GM12892 (cell line): ENCODE results near the gene REN.

Experiments used
- POLR2A ChIP-seq: IDR thresholded peaks from 2 replicates; pipeline ENCODE4 v1.6.1; 2011; ENCODE audit warnings: low read depth, low read length, control low read depth
- POLR2AphosphoS5 ChIP-seq: IDR thresholded peaks from 2 replicates; pipeline ENCODE4 v1.6.1; 2011; ENCODE audit warnings: low read depth, low read length, control low read depth
- TAF1 ChIP-seq: IDR thresholded peaks from 2 replicates; pipeline ENCODE4 v1.6.1; 2011; ENCODE audit warnings: low read depth, mild to moderate bottlenecking, control low read depth, low read length, borderline replicate concordance

DNA sequence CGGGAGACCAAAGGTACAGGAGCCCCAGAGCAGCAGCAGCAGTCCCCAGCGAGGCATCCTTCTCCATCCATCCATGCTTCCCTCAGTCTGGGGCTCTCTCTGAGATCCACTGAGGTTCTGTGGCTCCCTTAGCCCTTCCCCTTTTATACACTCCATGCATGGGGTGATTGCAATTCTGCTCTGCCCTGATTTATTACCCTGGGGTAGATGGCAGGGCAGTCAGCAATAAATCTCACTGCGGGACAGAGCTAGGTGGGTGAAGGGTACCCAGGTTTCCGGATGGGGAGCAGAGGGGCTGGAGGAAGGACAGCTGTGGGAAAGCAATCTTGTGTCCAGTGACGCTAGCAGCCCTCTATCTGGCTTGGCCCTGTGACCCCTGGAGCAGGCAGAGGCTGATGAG lies at the start of gene REN:
- TF ChIP-seq POLR2A = no peak
- TF ChIP-seq POLR2AphosphoS5 = no peak
- TF ChIP-seq TAF1 = no peak
